PC-9 (cell line): Measurements from ENCODE around the gene CENPVL2.
"Not testable (repeated sequence)": the region's sequence is repeated elsewhere in the genome, so short reads cannot be mapped to it uniquely, and the experiment has no call there.

Experiments
- CTCF ChIP-seq: fragments of 200-600 bp; sonication (generic); conservative IDR thresholded peaks from 2 replicates; pipeline ENCODE4 v1.6.1; 2017; ENCODE audit warnings: mixed run types, antibody characterized with exemption, mild to moderate bottlenecking, moderate library complexity
- EZH2 ChIP-seq: fragments of 200-600 bp; sonication (generic); IDR thresholded peaks from 2 replicates; pipeline ENCODE4 v1.8.0; 2017; ENCODE audit warnings: antibody characterized with exemption, low read depth

DNA sequence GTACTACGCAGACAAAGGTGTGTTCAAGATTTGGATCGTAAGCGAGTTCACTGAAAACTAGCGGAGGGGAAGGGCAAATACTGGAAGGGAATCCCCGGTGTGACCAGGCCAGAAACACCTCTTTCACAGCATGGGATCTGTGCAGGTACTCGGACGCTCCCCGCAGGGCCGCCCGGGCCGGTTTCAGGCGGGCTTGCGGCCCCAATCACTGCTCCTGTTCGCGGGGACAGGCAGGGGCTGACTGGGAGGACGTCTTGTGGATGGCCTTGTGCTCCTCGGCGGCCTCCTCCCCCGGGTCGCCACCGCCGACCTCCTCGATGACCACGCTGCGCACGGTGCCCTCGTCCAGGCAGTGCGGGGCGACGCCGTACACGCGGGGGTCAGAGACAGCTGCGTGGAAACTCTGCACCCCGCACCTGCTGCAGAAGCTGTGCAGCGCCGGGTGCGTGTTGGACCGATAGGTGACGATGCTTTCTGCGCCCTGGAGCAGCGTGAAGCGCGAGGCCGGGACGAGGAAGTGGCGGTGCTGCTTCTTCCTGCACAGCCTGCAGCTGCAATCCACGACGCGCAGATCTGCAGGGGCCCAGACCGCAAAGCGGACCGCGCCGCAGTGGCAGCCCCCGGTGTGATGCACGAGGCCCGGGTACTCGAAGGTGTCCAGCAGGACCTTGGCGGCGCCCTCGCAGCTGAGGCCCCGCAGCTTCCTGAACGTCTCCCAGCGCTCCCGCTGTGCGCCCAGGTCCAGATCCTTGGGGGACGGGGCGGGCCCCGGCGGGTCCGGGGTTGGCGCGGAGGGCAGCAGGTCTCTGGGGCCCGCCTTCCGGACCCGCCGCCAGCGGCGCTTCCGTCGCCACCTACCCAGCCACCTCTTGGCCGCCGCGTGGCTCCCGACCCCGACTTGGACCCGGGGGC, 567 bp downstream of the CENPVL2 start:
- TF ChIP-seq CTCF, EZH2: not testable (repeated sequence)
